ENCODE data around the gene C17orf107.
"Not testable (repeated sequence)": the region's sequence is repeated elsewhere in the genome, so short reads cannot be mapped to it uniquely, and the experiment has no call there.

Gene C17orf107

DNA sequence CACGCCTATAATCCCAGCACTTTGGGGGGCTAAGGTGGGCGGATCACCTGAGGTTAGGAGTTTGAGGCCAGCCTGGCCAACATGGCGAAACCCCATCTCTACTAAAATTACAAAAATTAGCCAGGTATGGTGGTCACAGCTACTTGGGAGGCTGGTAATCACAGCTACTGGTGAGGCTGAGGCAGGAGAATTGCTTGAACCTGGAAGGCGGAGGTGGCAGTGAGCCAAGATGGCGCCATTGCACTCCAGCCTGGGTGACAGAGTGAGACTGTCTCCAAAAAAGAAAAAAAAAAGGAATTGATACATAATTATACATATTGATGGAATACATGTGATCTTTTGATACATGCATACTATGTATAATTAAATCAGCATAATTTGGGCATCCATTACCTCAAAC is 31.8 kb upstream of the C17orf107 start:
- H3K4me2 ChIP-seq (ENCODE audit: insufficient read depth, low read length, poor library complexity, severe bottlenecking); H3K36me3 ChIP-seq (replicated peaks in 1 of 2; ENCODE audit: control insufficient read depth in 2 of 2, insufficient read depth in 2 of 2, low read length in 2 of 2); H3K4me1 ChIP-seq (ENCODE audit: control insufficient read depth in 2 of 2, insufficient read depth in 1 of 2, low read depth in 1 of 2, low read length in 2 of 2); H3K4ac ChIP-seq (ENCODE audit: low read length); H3K79me1 ChIP-seq (ENCODE audit: low read depth, low read length); H4K91ac ChIP-seq (ENCODE audit: low read depth, low read length, poor library complexity); H2AK5ac ChIP-seq (ENCODE audit: low read depth, low read length); H3K27ac ChIP-seq (replicated peaks; ENCODE audit: low read length); H3K23ac ChIP-seq (ENCODE audit: low read depth, low read length, poor library complexity); H3K18ac ChIP-seq (ENCODE audit: low read length); H2AFZ ChIP-seq (ENCODE audit: low read length); H4K8ac ChIP-seq (ENCODE audit: low read depth, low read length); H3K9me3 ChIP-seq (replicated peaks in 1 of 2; ENCODE audit: control insufficient read depth in 2 of 2, insufficient read depth in 1 of 2, low read depth in 1 of 2, low read length in 2 of 2); DNase-seq (ENCODE audit: low spot score); H3K27me3 ChIP-seq (ENCODE audit: control insufficient read depth in 3 of 3, insufficient read depth in 3 of 3, low read depth in 1 of 3, low read length in 3 of 3); H3K4me3 ChIP-seq (ENCODE audit: low read length in 2 of 2); H2BK120ac ChIP-seq (ENCODE audit: low read depth, low read length); H2BK5ac ChIP-seq (ENCODE audit: low read length); H2BK15ac ChIP-seq (ENCODE audit: low read length); H2BK12ac ChIP-seq (ENCODE audit: low read length); H3K9ac ChIP-seq (ENCODE audit: low read depth, low read length, poor library complexity); H3K14ac ChIP-seq (ENCODE audit: low read length): not testable (repeated sequence)
- no CpG with 5 or more reads among the region's 5 CpGs for WGBS, 2 donors (ENCODE audit: extremely low coverage in 2 of 2, insufficient read length in 2 of 2, insufficient replicate concordance in 1 of 2)

DNA sequence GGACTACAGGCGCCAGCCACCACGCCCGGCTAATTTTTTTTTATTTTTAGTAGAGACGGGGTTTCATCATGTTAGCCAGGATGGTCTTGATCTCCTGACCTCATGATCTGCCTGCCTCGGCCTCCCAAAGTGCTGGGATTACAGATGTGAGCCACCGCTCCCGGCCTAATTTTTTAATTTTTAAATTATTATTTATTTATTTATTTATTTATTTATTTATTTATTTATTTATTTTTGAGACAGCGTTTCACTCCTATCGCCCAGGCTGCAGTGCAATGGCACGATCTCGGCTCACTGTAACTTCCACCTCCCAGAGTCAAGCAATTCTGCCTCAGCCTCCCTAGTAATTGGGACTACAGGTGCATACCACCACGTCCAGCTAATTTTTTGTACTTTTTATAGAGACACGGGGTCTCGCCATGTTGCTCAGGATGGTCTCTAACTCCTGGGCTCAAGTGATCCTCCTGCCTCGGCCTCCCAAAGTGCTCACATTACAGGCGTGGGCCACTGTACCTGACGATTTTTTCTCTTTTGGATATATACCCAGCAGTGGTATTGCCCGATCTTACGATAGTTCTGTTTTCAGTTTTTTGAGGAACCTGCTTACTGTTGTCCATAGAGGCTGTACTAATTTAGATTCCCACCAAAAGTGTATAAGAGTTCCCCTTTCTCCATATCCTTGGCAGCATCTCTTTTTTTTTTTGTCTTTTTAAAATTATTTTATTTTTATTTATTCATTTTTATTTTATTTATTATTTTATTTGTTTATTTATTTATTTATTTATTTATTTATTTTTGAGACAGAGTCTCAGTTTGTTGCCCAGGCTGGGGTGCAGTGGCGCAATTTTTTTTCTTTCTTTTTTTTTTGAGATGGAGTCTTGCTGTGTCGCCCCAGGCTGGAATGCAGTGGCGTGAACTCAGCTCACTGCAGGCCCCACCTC is 30.0 kb upstream of the C17orf107 start:
- H2AFZ ChIP-seq (ENCODE audit: low read length); H3K9me3 ChIP-seq (replicated peaks in 1 of 2; ENCODE audit: control insufficient read depth in 2 of 2, insufficient read depth in 1 of 2, low read depth in 1 of 2, low read length in 2 of 2); H2BK12ac ChIP-seq (ENCODE audit: low read length); H4K91ac ChIP-seq (ENCODE audit: low read depth, low read length, poor library complexity); H3K27ac ChIP-seq (replicated peaks; ENCODE audit: low read length); H3K4me3 ChIP-seq (ENCODE audit: low read length in 2 of 2); H2AK5ac ChIP-seq (ENCODE audit: low read depth, low read length); H3K9ac ChIP-seq (ENCODE audit: low read depth, low read length, poor library complexity); H2BK120ac ChIP-seq (ENCODE audit: low read depth, low read length); H2BK15ac ChIP-seq (ENCODE audit: low read length); H3K4me2 ChIP-seq (ENCODE audit: insufficient read depth, low read length, poor library complexity, severe bottlenecking); H4K8ac ChIP-seq (ENCODE audit: low read depth, low read length); H3K18ac ChIP-seq (ENCODE audit: low read length); H3K23ac ChIP-seq (ENCODE audit: low read depth, low read length, poor library complexity); H3K4me1 ChIP-seq (ENCODE audit: control insufficient read depth in 2 of 2, insufficient read depth in 1 of 2, low read depth in 1 of 2, low read length in 2 of 2); H3K79me1 ChIP-seq (ENCODE audit: low read depth, low read length); H2BK5ac ChIP-seq (ENCODE audit: low read length); DNase-seq (ENCODE audit: low spot score); H3K4ac ChIP-seq (ENCODE audit: low read length); H3K27me3 ChIP-seq (ENCODE audit: control insufficient read depth in 3 of 3, insufficient read depth in 3 of 3, low read depth in 1 of 3, low read length in 3 of 3); H3K14ac ChIP-seq (ENCODE audit: low read length): not testable (repeated sequence)
- WGBS, 2 donors (ENCODE audit: extremely low coverage in 2 of 2, insufficient read length in 2 of 2, insufficient replicate concordance in 1 of 2) = no CpG with 5 or more reads among the region's 22 CpGs
- H3K36me3 ChIP-seq (replicated peaks in 1 of 2; ENCODE audit: control insufficient read depth in 2 of 2, insufficient read depth in 2 of 2, low read length in 2 of 2) = peaks cover 0 to 19% of the 10 kb centered on the region in 2 donors

DNA sequence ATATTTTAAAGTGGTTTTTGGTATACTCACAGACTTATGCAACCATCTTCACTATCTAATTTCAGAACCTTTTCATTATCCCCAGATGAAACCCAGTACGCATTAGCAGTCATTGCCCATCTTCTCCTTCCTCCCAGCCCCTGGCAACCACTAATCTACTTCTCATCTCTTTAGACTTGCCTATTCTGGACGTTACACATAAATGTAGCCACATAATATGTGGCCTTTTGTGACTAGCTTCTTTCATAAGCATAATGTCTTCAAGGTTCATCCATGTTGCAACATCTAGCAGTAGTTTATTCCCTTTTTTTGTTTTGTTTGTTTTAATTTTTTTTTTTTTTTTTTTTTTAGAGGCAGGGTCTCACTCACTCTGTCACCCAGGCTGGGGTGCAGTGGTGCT is 28.5 kb upstream of the C17orf107 start:
- Histone ChIP-seq H2AK5ac (ENCODE audit: low read depth, low read length) (no peak overlapping the region), H3K27ac (replicated peaks; ENCODE audit: low read length) (no peak overlapping the region), H3K9ac (ENCODE audit: low read depth, low read length, poor library complexity) (no peak overlapping the region), H2BK15ac (ENCODE audit: low read length) (no peak overlapping the region), H3K9me3 (replicated peaks in 1 of 2; ENCODE audit: control insufficient read depth in 2 of 2, insufficient read depth in 1 of 2, low read depth in 1 of 2, low read length in 2 of 2) (no peaks in the 10 kb centered on the region), H3K4ac (ENCODE audit: low read length) (no peak overlapping the region), H3K27me3 (ENCODE audit: control insufficient read depth in 3 of 3, insufficient read depth in 3 of 3, low read depth in 1 of 3, low read length in 3 of 3) (no peaks in the 10 kb centered on the region), H3K4me2 (ENCODE audit: insufficient read depth, low read length, poor library complexity, severe bottlenecking) (no peak overlapping the region), H2AFZ (ENCODE audit: low read length) (no peak overlapping the region), H3K36me3 (replicated peaks in 1 of 2; ENCODE audit: control insufficient read depth in 2 of 2, insufficient read depth in 2 of 2, low read length in 2 of 2) (peaks cover 0 to 27% of the 10 kb centered on the region in 2 donors), H2BK5ac (ENCODE audit: low read length) (no peak overlapping the region), H3K18ac (ENCODE audit: low read length) (no peak overlapping the region), H2BK120ac (ENCODE audit: low read depth, low read length) (no peak overlapping the region), H4K8ac (ENCODE audit: low read depth, low read length) (no peak overlapping the region), H4K91ac (ENCODE audit: low read depth, low read length, poor library complexity) (no peak overlapping the region), H2BK12ac (ENCODE audit: low read length) (no peak overlapping the region), H3K4me1 (ENCODE audit: control insufficient read depth in 2 of 2, insufficient read depth in 1 of 2, low read depth in 1 of 2, low read length in 2 of 2) (no peaks in the 10 kb centered on the region), H3K79me1 (ENCODE audit: low read depth, low read length) (no peaks in the 10 kb centered on the region), H3K23ac (ENCODE audit: low read depth, low read length, poor library complexity) (no peak overlapping the region), H3K14ac (ENCODE audit: low read length) (no peak overlapping the region), H3K4me3 (ENCODE audit: low read length in 2 of 2) (no peak overlapping the region)
- no peak for DNase-seq (ENCODE audit: low spot score)
- no CpG with 5 or more reads among the region's 2 CpGs for WGBS, 2 donors (ENCODE audit: extremely low coverage in 2 of 2, insufficient read length in 2 of 2, insufficient replicate concordance in 1 of 2)

DNA sequence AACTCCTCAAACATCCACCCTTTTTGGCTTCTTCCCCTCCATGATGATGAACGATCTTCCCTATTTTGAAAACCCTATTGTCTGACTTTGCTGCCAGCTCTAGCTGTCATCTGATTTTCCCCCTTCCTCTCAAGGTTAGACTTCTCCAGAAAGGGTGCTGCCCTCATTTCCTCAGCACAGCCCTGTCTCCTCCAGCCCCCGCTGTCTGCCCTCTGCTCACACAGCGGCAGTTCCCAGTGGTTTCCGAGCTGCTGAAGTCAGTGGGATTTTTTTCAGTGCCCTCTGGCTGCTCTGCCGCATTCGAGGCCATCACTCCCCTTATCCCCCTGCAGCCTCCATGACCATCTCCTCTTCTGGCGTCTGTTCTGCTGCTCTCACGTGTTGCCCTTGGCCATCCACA is 26.6 kb upstream of the C17orf107 start:
- H3K36me3 ChIP-seq (replicated peaks in 1 of 2; ENCODE audit: control insufficient read depth in 2 of 2, insufficient read depth in 2 of 2, low read length in 2 of 2) = peaks cover 2 to 32% of the 10 kb centered on the region in 2 donors
- WGBS, 2 donors (ENCODE audit: extremely low coverage in 2 of 2, insufficient read length in 2 of 2, insufficient replicate concordance in 1 of 2) = no CpG with 5 or more reads among the region's 8 CpGs
- peaks cover 0 to 2% of the 10 kb centered on the region in 2 donors for H3K4me1 ChIP-seq (ENCODE audit: control insufficient read depth in 2 of 2, insufficient read depth in 1 of 2, low read depth in 1 of 2, low read length in 2 of 2)
- no peak overlapping the region for H2BK120ac ChIP-seq (ENCODE audit: low read depth, low read length)
- no peak overlapping the region for H2BK5ac ChIP-seq (ENCODE audit: low read length)
- H4K8ac ChIP-seq (ENCODE audit: low read depth, low read length) = no peak overlapping the region
- no peak overlapping the region for H3K4me3 ChIP-seq (ENCODE audit: low read length in 2 of 2)
- peak overlapping the region; percentile 82 for H3K14ac ChIP-seq (ENCODE audit: low read length)
- H2AK5ac ChIP-seq (ENCODE audit: low read depth, low read length) = no peak overlapping the region
- no peak overlapping the region for H4K91ac ChIP-seq (ENCODE audit: low read depth, low read length, poor library complexity)
- H2BK15ac ChIP-seq (ENCODE audit: low read length) = no peak overlapping the region
- no peak overlapping the region for H2AFZ ChIP-seq (ENCODE audit: low read length)
- H3K18ac ChIP-seq (ENCODE audit: low read length) = no peak overlapping the region
- peak overlapping the region; percentile 66 for H3K4ac ChIP-seq (ENCODE audit: low read length)
- no peak overlapping the region for H3K23ac ChIP-seq (ENCODE audit: low read depth, low read length, poor library complexity)
- no peak overlapping the region for H3K9ac ChIP-seq (ENCODE audit: low read depth, low read length, poor library complexity)
- DNase-seq (ENCODE audit: low spot score) = no peak
- H3K4me2 ChIP-seq (ENCODE audit: insufficient read depth, low read length, poor library complexity, severe bottlenecking) = no peak overlapping the region
- no peaks in the 10 kb centered on the region for H3K27me3 ChIP-seq (ENCODE audit: control insufficient read depth in 3 of 3, insufficient read depth in 3 of 3, low read depth in 1 of 3, low read length in 3 of 3)
- no peaks in the 10 kb centered on the region for H3K79me1 ChIP-seq (ENCODE audit: low read depth, low read length)
- no peak overlapping the region for H2BK12ac ChIP-seq (ENCODE audit: low read length)
- H3K27ac ChIP-seq (replicated peaks; ENCODE audit: low read length) = no peak overlapping the region
- H3K9me3 ChIP-seq (replicated peaks in 1 of 2; ENCODE audit: control insufficient read depth in 2 of 2, insufficient read depth in 1 of 2, low read depth in 1 of 2, low read length in 2 of 2) = no peaks in the 10 kb centered on the region
